ENCODE measurements around the gene THRA. TPM values are rescaled to one million over a fixed set of nuclear protein-coding genes. Genes with fewer than 3 reads are reported as not detected.

THRA gene
- total RNA-seq, 1 experiment from 2014 or later, result 2.5 TPM

- Histone ChIP-seq H4K20me1 (ENCODE audit: insufficient read depth, low read depth, low read length) (0 out of 2 replicates have a peak, but pooled peaks cover 3% of the 10 kb centered on the region), H3K79me2 (ENCODE audit: low read length) (no peaks in the 10 kb centered on the region), H3K27ac (ENCODE audit: low read length) (no peak overlapping the region), H3K9ac (ENCODE audit: low read length) (no peak overlapping the region), H3K9me2 (replicated peaks; ENCODE audit: insufficient read depth, low read length) (no peaks in the 10 kb centered on the region), H3K4me1 (ENCODE audit: low read length) (peaks cover 40% of the 10 kb centered on the region), H3K36me3 (ENCODE audit: insufficient read depth, low read length) (no peaks in the 10 kb centered on the region), H3K27me3 (ENCODE audit: low read length) (no peaks in the 10 kb centered on the region), H3K4me3 (ENCODE audit: low read length) (no peak overlapping the region), H2AFZ (ENCODE audit: low read length) (no peak overlapping the region), H3K9me3 (ENCODE audit: low read length) (no peaks in the 10 kb centered on the region), H3K4me2 (ENCODE audit: low read depth, low read length, poor library complexity, severe bottlenecking) (peak overlapping the region; percentile 8)
- no peak for DNase-seq
Measured at GRCh38 chr17:40072040-40072734, 9.4 kb downstream of the THRA start.

GRCh38 chr17:40072735-40073346, 10.1 kb downstream of the THRA start:
- Histone ChIP-seq H3K27me3 (ENCODE audit: low read length) (no peaks in the 10 kb centered on the region), H2AFZ (ENCODE audit: low read length) (no peak overlapping the region), H4K20me1 (ENCODE audit: insufficient read depth, low read depth, low read length) (0 out of 2 replicates have a peak, but pooled peaks cover 3% of the 10 kb centered on the region), H3K79me2 (ENCODE audit: low read length) (no peaks in the 10 kb centered on the region), H3K9me2 (replicated peaks; ENCODE audit: insufficient read depth, low read length) (no peaks in the 10 kb centered on the region), H3K9me3 (ENCODE audit: low read length) (no peaks in the 10 kb centered on the region), H3K9ac (ENCODE audit: low read length) (no peak overlapping the region), H3K4me1 (ENCODE audit: low read length) (peaks cover 40% of the 10 kb centered on the region), H3K4me2 (ENCODE audit: low read depth, low read length, poor library complexity, severe bottlenecking) (no peak overlapping the region), H3K4me3 (ENCODE audit: low read length) (no peak overlapping the region), H3K36me3 (ENCODE audit: insufficient read depth, low read length) (no peaks in the 10 kb centered on the region), H3K27ac (ENCODE audit: low read length) (no peak overlapping the region)
- DNase-seq, result no peak

- Histone ChIP-seq H3K4me3 (ENCODE audit: low read length) (no peak overlapping the region), H4K20me1 (ENCODE audit: insufficient read depth, low read depth, low read length) (0 out of 2 replicates have a peak, but pooled peaks cover 3% of the 10 kb centered on the region), H3K36me3 (ENCODE audit: insufficient read depth, low read length) (no peaks in the 10 kb centered on the region), H2AFZ (ENCODE audit: low read length) (no peak overlapping the region), H3K9me3 (ENCODE audit: low read length) (no peaks in the 10 kb centered on the region), H3K4me1 (ENCODE audit: low read length) (peaks cover 38% of the 10 kb centered on the region), H3K4me2 (ENCODE audit: low read depth, low read length, poor library complexity, severe bottlenecking) (no peak overlapping the region), H3K79me2 (ENCODE audit: low read length) (no peaks in the 10 kb centered on the region), H3K9me2 (replicated peaks; ENCODE audit: insufficient read depth, low read length) (no peaks in the 10 kb centered on the region), H3K9ac (ENCODE audit: low read length) (no peak overlapping the region), H3K27me3 (ENCODE audit: low read length) (no peaks in the 10 kb centered on the region), H3K27ac (ENCODE audit: low read length) (no peak overlapping the region)
- DNase-seq, result no peak
Measured at GRCh38 chr17:40073454-40074174, 10.8 kb downstream of the THRA start.

- Histone ChIP-seq H3K79me2 (ENCODE audit: low read length) (no peaks in the 10 kb centered on the region), H3K4me2 (ENCODE audit: low read depth, low read length, poor library complexity, severe bottlenecking) (no peak overlapping the region), H2AFZ (ENCODE audit: low read length) (no peak overlapping the region), H3K9me3 (ENCODE audit: low read length) (no peaks in the 10 kb centered on the region), H3K9me2 (replicated peaks; ENCODE audit: insufficient read depth, low read length) (no peaks in the 10 kb centered on the region), H3K9ac (ENCODE audit: low read length) (no peak overlapping the region), H3K4me3 (ENCODE audit: low read length) (no peak overlapping the region), H3K4me1 (ENCODE audit: low read length) (peaks cover 32% of the 10 kb centered on the region), H3K36me3 (ENCODE audit: insufficient read depth, low read length) (no peaks in the 10 kb centered on the region), H3K27me3 (ENCODE audit: low read length) (no peaks in the 10 kb centered on the region), H4K20me1 (ENCODE audit: insufficient read depth, low read depth, low read length) (0 out of 2 replicates have a peak, but pooled peaks cover 3% of the 10 kb centered on the region), H3K27ac (ENCODE audit: low read length) (no peak overlapping the region)
- DNase-seq, result no peak
Measured at GRCh38 chr17:40074175-40074512, 11.4 kb downstream of the THRA start.

GRCh38 chr17:40074871-40075200, 12.1 kb downstream of the THRA start:
- no peak overlapping the region for H3K9ac ChIP-seq (ENCODE audit: low read length)
- no peaks in the 10 kb centered on the region for H3K9me2 ChIP-seq (replicated peaks; ENCODE audit: insufficient read depth, low read length)
- no peak overlapping the region for H3K4me3 ChIP-seq (ENCODE audit: low read length)
- H3K4me2 ChIP-seq (ENCODE audit: low read depth, low read length, poor library complexity, severe bottlenecking), result no peak overlapping the region
- peaks cover 25% of the 10 kb centered on the region for H3K4me1 ChIP-seq (ENCODE audit: low read length)
- no peaks in the 10 kb centered on the region for H3K9me3 ChIP-seq (ENCODE audit: low read length)
- H4K20me1 ChIP-seq (ENCODE audit: insufficient read depth, low read depth, low read length), result 0 out of 2 replicates have a peak, but pooled peaks cover 3% of the 10 kb centered on the region
- DNase-seq, result no peak
- H3K27ac ChIP-seq (ENCODE audit: low read length), result no peak overlapping the region
- no peak overlapping the region for H2AFZ ChIP-seq (ENCODE audit: low read length)
- no peaks in the 10 kb centered on the region for H3K27me3 ChIP-seq (ENCODE audit: low read length)
- H3K36me3 ChIP-seq (ENCODE audit: insufficient read depth, low read length), result no peaks in the 10 kb centered on the region
- no peaks in the 10 kb centered on the region for H3K79me2 ChIP-seq (ENCODE audit: low read length)

GRCh38 chr17:40075201-40075941, 12.6 kb downstream of the THRA start:
- no peaks in the 10 kb centered on the region for H3K36me3 ChIP-seq (ENCODE audit: insufficient read depth, low read length)
- no peak overlapping the region for H3K9ac ChIP-seq (ENCODE audit: low read length)
- peak; percentile 85 for DNase-seq
- no peaks in the 10 kb centered on the region for H3K9me2 ChIP-seq (replicated peaks; ENCODE audit: insufficient read depth, low read length)
- H3K9me3 ChIP-seq (ENCODE audit: low read length), result no peaks in the 10 kb centered on the region
- no peaks in the 10 kb centered on the region for H3K27me3 ChIP-seq (ENCODE audit: low read length)
- H3K4me2 ChIP-seq (ENCODE audit: low read depth, low read length, poor library complexity, severe bottlenecking), result no peak overlapping the region
- 0 out of 2 replicates have a peak, but pooled peaks cover 3% of the 10 kb centered on the region for H4K20me1 ChIP-seq (ENCODE audit: insufficient read depth, low read depth, low read length)
- H3K79me2 ChIP-seq (ENCODE audit: low read length), result no peaks in the 10 kb centered on the region
- peaks cover 20% of the 10 kb centered on the region for H3K4me1 ChIP-seq (ENCODE audit: low read length)
- H3K4me3 ChIP-seq (ENCODE audit: low read length), result no peak overlapping the region
- no peak overlapping the region for H3K27ac ChIP-seq (ENCODE audit: low read length)
- H2AFZ ChIP-seq (ENCODE audit: low read length), result no peak overlapping the region

GRCh38 chr17:40075942-40076498, 13.3 kb downstream of the THRA start:
- H3K4me1 ChIP-seq (ENCODE audit: low read length), result peaks cover 14% of the 10 kb centered on the region
- no peak overlapping the region for H3K4me2 ChIP-seq (ENCODE audit: low read depth, low read length, poor library complexity, severe bottlenecking)
- H3K27ac ChIP-seq (ENCODE audit: low read length), result no peak overlapping the region
- no peak overlapping the region for H3K9ac ChIP-seq (ENCODE audit: low read length)
- no peaks in the 10 kb centered on the region for H3K9me2 ChIP-seq (replicated peaks; ENCODE audit: insufficient read depth, low read length)
- no peak overlapping the region for H2AFZ ChIP-seq (ENCODE audit: low read length)
- no peaks in the 10 kb centered on the region for H3K27me3 ChIP-seq (ENCODE audit: low read length)
- 0 out of 2 replicates have a peak, but pooled peaks cover 3% of the 10 kb centered on the region for H4K20me1 ChIP-seq (ENCODE audit: insufficient read depth, low read depth, low read length)
- no peaks in the 10 kb centered on the region for H3K36me3 ChIP-seq (ENCODE audit: insufficient read depth, low read length)
- no peaks in the 10 kb centered on the region for H3K9me3 ChIP-seq (ENCODE audit: low read length)
- no peak overlapping the region for H3K4me3 ChIP-seq (ENCODE audit: low read length)
- DNase-seq, result no peak
- H3K79me2 ChIP-seq (ENCODE audit: low read length), result no peaks in the 10 kb centered on the region

Data from Karpas-422 (cell line).